Left renal pelvis (tissue), 4 donors: ENCODE results near the gene FKBP9. TPM values are rescaled to one million over a fixed set of nuclear protein-coding genes. Genes with fewer than 3 reads are reported as not detected.
"Not testable (repeated sequence)": the region's sequence is repeated elsewhere in the genome, so short reads cannot be mapped to it uniquely, and the experiment has no call there.

Experiments used
- DNase-seq, 4 donors: peaks; one replicate each; pipeline ENCODE4 v3.0.0-alpha.2; 2013; ENCODE audit warnings: low read depth in 4 of 4, low spot score in 3 of 4
- polyA plus RNA-seq, 4 donors: library from polyadenylated mRNA; unstranded; fragments of 120-200 nt; gene quantifications; one replicate each; pipeline ENCODE4 v1.2.1, GENCODE V29; 2013; ENCODE audit not compliant: insufficient read length in 4 of 4

FKBP9 gene
- polyA plus RNA-seq, result 100 to 1,000 TPM; 127 to 348 (median 182) TPM

DNA sequence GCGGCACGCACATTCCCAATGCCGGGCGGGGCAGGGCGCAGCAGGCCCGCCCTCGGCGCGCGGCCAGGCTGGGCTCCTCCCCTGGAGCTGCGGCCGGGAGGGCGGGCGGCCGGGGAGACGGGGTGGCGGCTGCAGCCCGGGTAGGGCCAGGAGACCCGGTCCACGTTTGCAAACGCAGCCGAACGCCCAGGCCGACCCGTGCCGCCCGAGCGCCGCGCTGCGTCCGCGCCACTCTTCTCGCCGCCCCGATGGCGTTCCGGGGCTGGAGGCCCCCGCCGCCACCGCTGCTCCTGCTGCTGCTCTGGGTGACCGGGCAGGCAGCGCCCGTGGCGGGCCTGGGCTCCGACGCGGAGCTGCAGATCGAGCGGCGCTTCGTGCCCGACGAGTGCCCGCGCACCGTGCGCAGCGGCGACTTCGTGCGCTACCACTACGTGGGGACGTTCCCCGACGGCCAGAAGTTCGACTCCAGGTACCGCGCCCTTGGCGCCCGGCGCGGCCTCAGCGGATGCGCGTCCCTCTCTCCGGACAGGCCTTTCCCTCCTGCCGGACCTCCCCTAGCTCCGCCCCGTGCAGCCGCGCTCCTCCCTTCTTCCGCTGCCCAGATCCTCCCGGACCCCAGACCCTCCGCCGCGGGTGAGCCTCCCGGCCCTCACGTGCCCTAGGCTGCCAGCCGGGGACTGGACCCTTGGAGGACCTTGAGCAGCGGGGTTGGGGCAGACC, at the start of gene FKBP9:
FKBP9 (plus strand) TSS at position 115 of the 720 bp plus-strand sequence; CDS start at position 249, 134 bp downstream.
- peak; percentile 73 to 78 (median 75) for DNase-seq

DNA sequence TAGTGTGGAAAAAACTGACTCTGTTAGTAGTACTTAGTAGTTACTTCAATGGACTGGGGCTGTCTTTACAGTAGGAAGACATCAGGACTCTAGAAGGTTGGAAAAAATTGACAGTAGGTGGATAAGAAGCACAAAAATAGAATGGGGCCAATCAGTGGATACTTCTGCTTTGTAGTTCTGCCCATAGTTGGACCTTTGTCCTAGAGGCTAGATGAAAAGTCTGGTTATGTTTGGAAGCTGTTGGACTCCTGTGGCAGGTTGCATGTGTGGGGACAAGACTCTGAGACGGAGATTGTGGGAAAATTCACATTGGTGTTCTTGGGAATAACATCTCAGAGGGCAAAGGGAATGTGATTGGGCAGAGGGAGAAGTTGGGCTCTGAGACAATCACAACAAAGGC, 47.0 kb upstream of the FKBP9 start:
- no peak for DNase-seq

GRCh38 chr7:32914184-32914583, 43.1 kb upstream of the FKBP9 start:
- no peak for DNase-seq

DNA sequence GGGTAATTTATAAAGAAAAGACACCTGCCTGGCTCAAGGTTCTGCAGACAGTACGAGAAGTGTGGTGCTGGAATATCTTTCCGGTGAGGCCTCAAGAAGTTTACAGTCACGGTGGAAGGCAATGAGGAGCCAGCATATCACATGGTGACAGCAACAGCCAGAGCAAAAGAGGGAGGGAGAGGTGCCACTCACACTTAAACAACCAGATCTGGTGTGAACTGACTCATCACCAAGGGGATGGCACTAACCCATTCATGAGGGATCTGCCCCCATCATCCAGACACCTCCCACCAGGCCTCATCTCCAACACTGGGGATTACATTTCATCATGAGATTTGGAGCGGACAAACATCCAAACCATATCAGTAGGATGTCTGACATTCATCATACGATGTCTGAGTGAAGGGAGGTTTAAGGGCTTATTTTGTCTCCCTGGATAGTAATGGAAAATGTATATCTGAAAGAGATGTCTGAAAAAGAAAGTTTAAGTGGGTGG, 42.2 kb upstream of the FKBP9 start:
- no peak for DNase-seq

GRCh38 chr7:32916006-32916405, 41.2 kb upstream of the FKBP9 start:
- DNase-seq, result no peak

- DNase-seq, result not testable (repeated sequence)
These were observed 40.2 kb upstream of the FKBP9 start for GRCh38 chr7:32916994-32917393.

GRCh38 chr7:32921896-32922295, 35.3 kb upstream of the FKBP9 start:
- DNase-seq, result no peak

DNA sequence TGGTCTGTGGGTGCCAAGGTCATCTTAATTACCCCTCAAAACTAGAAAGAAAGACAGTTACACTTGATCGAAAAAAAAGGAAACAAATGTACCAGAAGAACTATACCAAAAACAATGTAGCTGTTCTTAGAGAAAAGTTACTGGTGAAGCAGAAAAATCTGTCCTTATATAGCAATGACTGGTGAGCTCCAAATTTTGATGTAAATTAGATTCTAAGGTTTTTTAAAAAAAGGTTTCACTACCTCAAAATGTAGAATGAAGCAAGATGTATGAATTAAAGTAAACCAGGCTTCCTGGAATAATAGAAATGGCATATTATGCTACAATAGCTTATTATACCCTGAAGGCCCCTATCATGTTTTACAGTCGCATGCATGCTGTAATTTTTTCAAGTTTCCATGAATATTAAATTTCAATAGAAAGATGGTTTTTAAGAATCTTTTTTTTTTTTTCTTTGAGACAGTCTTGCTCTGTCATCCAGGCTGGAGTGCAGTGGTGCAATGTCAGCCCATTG, 28.4 kb upstream of the FKBP9 start:
- DNase-seq, result no peak

DNA sequence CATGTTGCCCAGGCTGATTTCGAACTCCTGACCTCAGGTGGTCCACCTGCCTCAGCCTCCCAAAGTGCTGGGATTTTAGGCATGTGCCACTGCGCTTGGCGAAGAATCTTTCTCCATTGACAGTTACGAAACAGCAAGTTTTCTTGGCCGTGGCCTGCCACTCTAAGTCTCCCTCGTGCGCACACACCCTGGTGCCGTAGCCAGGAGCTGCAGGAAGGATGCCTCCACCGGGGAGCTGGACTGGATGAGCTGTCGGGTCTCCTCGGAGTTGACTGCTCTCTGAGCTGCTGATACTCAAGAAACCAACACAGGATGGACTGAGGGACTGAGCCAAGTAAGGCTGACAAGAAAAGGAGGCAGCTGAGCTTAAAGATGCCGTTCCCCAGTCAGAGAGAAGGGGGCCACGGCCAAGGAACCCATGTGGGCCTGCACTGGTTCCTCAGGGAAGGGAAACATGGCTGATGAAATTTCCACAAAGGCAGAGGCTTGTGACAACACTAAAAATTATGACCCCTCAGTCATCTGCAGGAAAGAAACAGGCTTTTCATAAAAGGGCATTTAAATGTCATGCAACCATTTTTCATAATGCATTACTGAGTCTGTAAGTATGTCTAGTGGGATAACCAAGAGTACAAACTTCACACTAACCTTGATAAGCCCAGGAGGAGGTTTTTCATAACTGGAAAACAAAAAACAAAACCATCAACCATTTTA, 27.7 kb upstream of the FKBP9 start:
- no peak for DNase-seq

- DNase-seq, result no peak
These were observed 26.9 kb upstream of the FKBP9 start for GRCh38 chr7:32930378-32930777.

GRCh38 chr7:32935558-32935957, 21.7 kb upstream of the FKBP9 start:
- DNase-seq, result no peak

GRCh38 chr7:32936689-32937088, 20.6 kb upstream of the FKBP9 start:
- no peak for DNase-seq

DNA sequence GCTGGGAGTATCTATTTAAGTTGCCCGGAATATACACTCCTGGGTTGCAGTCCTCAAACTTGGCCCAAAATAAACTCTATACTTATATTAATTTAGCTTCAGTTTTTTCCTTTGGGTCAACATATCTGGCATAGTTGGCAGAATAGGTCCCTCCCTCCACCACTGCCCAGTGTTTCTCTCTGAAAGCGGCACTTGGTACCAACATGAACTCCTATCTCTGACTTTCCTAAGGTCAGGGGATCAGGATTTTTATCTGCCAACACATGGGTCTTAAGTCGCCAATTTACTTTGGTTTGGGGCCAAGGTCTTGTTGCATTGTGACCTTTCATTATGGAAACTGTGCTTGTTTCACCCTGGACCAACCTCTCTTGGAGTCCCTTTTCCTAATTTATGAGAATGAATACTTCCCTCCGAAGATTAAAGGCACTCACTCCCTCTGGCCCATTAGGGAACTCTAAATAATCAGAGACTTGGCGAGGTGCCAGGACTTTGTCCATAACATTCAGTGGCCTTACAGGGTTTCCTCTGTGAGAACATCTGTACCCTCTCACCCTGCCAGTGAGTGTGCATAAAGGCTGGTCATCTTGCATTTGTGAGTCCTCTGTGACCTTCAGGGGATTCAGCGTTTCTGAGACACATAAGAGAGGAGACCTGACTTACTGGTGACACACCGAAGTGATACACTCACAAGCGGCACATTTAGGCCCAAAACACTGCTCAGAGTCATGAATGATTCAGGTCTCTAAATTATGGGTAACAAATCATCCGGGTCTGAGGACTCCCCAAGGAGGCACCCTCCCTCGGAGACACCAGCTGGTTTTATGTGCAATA, 19.7 kb upstream of the FKBP9 start:
- DNase-seq, result peak in 1 of 4 donors; percentile 31

GRCh38 chr7:32941181-32941580, 16.1 kb upstream of the FKBP9 start:
- DNase-seq, result no peak

GRCh38 chr7:32941681-32942414, 15.4 kb upstream of the FKBP9 start:
- DNase-seq, result no peak

- DNase-seq, result peak in 3 of 4 donors; percentile 53 to 64 (median 62)
These were observed 14.6 kb upstream of the FKBP9 start for GRCh38 chr7:32942415-32943251.

GRCh38 chr7:32943252-32944030, 13.8 kb upstream of the FKBP9 start:
- no peak for DNase-seq

- DNase-seq, result no peak
These were observed 9.7 kb upstream of the FKBP9 start for GRCh38 chr7:32947420-32947983.
